Panc1 (cell line): ENCODE data around the gene CMKLR1. TPM values are rescaled to one million over a fixed set of nuclear protein-coding genes. Genes with fewer than 3 reads are reported as not detected.

ENCODE experiments used
- ATAC-seq: fragments of 200-7000 bp; cut with Tn5 transposase; 2 replicates; pipeline ENCODE4 v1.9.1; 2020; ENCODE audit warnings: mild to moderate bottlenecking, moderate library complexity
- BruUV-seq: library from RNA; stranded (reverse); fragments of 400-500 nt; replicated peaks from 2 replicates; lab custom pipeline; 2021; lab: Mats Ljungman, UMichigan
- CTCF ChIA-PET: fragments of 300-600 bp; sonication (Branson Sonifier 250); formaldehyde crosslinking; loops from one replicate; lab custom pipeline; 2022; ENCODE audit warnings: antibody characterized with exemption; lab: Charles Lee
- POLR2A ChIA-PET: fragments of 300-600 bp; sonication (Branson Sonifier 250); formaldehyde crosslinking; loops from one replicate; lab custom pipeline; 2022; ENCODE audit warnings: antibody characterized with exemption; lab: Charles Lee
- DNase-seq: peaks from one replicate; pipeline ENCODE4 v3.0.0-alpha.2; 2010; ENCODE audit warnings: low read depth, low spot score
- H3K27ac ChIP-seq: 2 replicates; pipeline ENCODE4 v1.5.1; 2011; ENCODE audit warnings: mild to moderate bottlenecking, low read length, inconsistent platforms
- H3K27me3 ChIP-seq: fragments of 200-500 bp; sonication (Bioruptor generic); 2 replicates; pipeline ENCODE4 v1.6.0; 2014; ENCODE audit warnings: low read length, inconsistent platforms; ENCODE audit not compliant: control insufficient read depth, insufficient read depth
- H3K36me3 ChIP-seq: fragments of 200-500 bp; sonication (Bioruptor generic); 2 replicates; pipeline ENCODE4 v1.5.1; 2014; ENCODE audit warnings: inconsistent platforms, mild to moderate bottlenecking, low read length, moderate library complexity; ENCODE audit not compliant: control insufficient read depth, insufficient read depth
- H3K4me1 ChIP-seq: 2 replicates; pipeline ENCODE4 v1.5.1; 2011; ENCODE audit warnings: inconsistent platforms, mild to moderate bottlenecking, low read length, moderate library complexity; ENCODE audit not compliant: control insufficient read depth, insufficient read depth
- H3K4me3 ChIP-seq, 2 experiments: 2 replicates each; pipeline ENCODE4 v1.5.1; 2011 to 2012; ENCODE audit warnings: low read depth in 2 of 2, low read length in 2 of 2, mild to moderate bottlenecking in 2 of 2, inconsistent platforms in 1 of 2, moderate library complexity in 1 of 2
- H3K9me3 ChIP-seq: fragments of 200-500 bp; sonication (Bioruptor generic); 2 replicates; pipeline ENCODE4 v1.5.1; 2014; ENCODE audit warnings: low read depth, mild to moderate bottlenecking, inconsistent platforms, low read length, moderate library complexity; ENCODE audit not compliant: control insufficient read depth, insufficient read depth
- CTCF ChIP-seq: fragments of 450-650 bp; IDR thresholded peaks from 2 replicates; pipeline ENCODE4 v1.5.1; 2017; ENCODE audit warnings: mild to moderate bottlenecking
- POLR2AphosphoS5 ChIP-seq: IDR thresholded peaks from 2 replicates; pipeline ENCODE4 v1.6.1; 2012; ENCODE audit warnings: mild to moderate bottlenecking, low read depth, low read length, moderate library complexity
- REST ChIP-seq, 2 experiments: IDR thresholded peaks; 2 replicates each; pipeline ENCODE4 v1.6.1; 2011 to 2012; ENCODE audit warnings: low read depth in 2 of 2, control low read depth in 1 of 2, low read length in 1 of 2, mild to moderate bottlenecking in 1 of 2, moderate library complexity in 1 of 2; ENCODE audit not compliant: insufficient read depth in 1 of 2
- SIN3A ChIP-seq: IDR thresholded peaks from 2 replicates; pipeline ENCODE4 v1.6.1; 2012; ENCODE audit warnings: low read depth, mild to moderate bottlenecking, low read length, moderate library complexity, borderline replicate concordance; ENCODE audit not compliant: insufficient read depth
- TCF7L2 ChIP-seq: IDR thresholded peaks from 2 replicates; pipeline ENCODE4 v1.6.1; 2011; ENCODE audit warnings: mild to moderate bottlenecking, low read depth, low read length, inconsistent platforms
- in situ Hi-C: cut with HindIII; loops from 2 replicates; pipeline ENCODE4 v1.10.0; 2016; ENCODE audit warnings: low sequenced_read_pairs, low pct_unique_long_range_greater_than_20kb
- intact Hi-C: fragments of 100-400 bp; cut with micrococcal nuclease; formaldehyde crosslinking; loops from one replicate; pipeline ENCODE4 v1.10.0; 2022; ENCODE audit not compliant: unreplicated experiment
- total RNA-seq: library from RNA; stranded (reverse); gene quantifications from one replicate; pipeline ENCODE4 v1.2.1, GENCODE V29; 2021; ENCODE audit not compliant: unreplicated experiment

The CMKLR1 gene
- total RNA-seq, 1 experiment from 2014 or later, result 0.03 TPM

DNA sequence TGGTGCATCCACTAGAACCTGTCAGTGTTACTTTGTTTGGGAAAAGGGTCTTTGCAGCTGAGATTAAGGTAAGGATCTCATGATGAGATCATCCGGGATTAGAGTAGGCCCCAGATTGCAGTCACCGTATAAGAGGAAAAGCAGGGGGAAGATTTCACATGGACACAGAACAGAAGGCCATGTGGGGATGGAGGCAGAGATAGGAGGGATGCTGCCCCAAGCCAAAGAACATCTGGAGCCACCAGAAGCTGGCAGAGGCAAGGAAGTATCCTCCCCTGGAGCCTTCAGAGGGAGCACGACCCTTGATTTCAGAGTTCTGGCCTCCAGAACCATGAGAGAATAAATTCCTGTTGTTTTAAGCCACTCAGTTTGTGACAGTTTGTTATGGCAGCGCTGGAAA is 39.6 kb downstream of the CMKLR1 start:
- no peak for TF ChIP-seq REST (IDR thresholded peaks at IDR 0.05; ENCODE audit: insufficient read depth in 1 of 2, low read depth in 2 of 2, low read length in 1 of 2)
- TF ChIP-seq POLR2AphosphoS5, result no peak
- no peak for TF ChIP-seq TCF7L2
- no peak for TF ChIP-seq SIN3A
- TF ChIP-seq CTCF, result no peak
- ChIA-PET POLR2A (interaction anchor here (0.7 kb wide), 1 partner anchor 17 kb away, joined by 3 read pairs; no protein-coding TSS in a partner anchor), CTCF (no interaction called here)
- Histone ChIP-seq H3K27me3 (0 out of 2 replicates have a peak, but pooled peaks cover under 1% of the 10 kb centered on the region), H3K4me1 (no peaks in the 10 kb centered on the region), H3K4me3 (no peak overlapping the region), H3K9me3 (no peaks in the 10 kb centered on the region), H3K36me3 (no peaks in the 10 kb centered on the region), H3K27ac (no peak overlapping the region)
- intact Hi-C loops, result no loop called here
- no TSS peak for BruUV-seq
- in situ Hi-C loops, result no loop called here
- DNase-seq, result no peak
- ATAC-seq, result no peak

DNA sequence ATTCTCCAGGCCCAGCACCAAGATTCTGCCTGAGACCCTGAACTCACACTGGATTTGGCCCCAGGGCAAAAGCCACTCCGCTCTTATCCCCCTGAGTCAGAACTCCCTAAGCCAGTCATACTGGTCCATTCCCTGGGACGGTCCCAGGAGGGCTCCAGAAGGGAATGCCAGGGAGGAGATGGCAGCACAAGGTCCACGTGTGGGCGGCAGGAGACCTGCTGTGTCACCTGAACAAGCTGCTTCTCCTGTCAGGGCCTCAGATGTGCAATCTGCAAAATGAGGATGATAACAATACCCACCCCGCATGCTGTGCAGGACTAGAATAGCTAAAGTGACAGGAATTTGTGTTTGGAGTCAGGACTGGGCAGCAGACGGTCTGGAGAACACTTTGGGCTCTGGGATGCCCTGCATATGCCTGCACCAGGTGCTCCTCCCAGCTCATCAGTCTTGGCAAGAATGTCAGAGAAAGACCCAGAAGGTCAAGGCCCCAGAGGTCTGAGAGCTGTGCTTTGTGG is 40.3 kb downstream of the CMKLR1 start:
- Histone ChIP-seq H3K4me3 (no peak overlapping the region), H3K27ac (no peak overlapping the region), H3K27me3 (peaks cover 7% of the 10 kb centered on the region; the same call in 1 of the 2 replicates), H3K9me3 (no peaks in the 10 kb centered on the region), H3K4me1 (no peaks in the 10 kb centered on the region), H3K36me3 (no peaks in the 10 kb centered on the region)
- ChIA-PET POLR2A (interaction anchor here (0.7 kb wide), 1 partner anchor 18 kb away, joined by 3 read pairs; no protein-coding TSS in a partner anchor), CTCF (no interaction called here)
- ATAC-seq (no peak), DNase-seq (no peak)
- no peak for TF ChIP-seq POLR2AphosphoS5
- no peak for TF ChIP-seq SIN3A
- TF ChIP-seq CTCF, result no peak
- no peak for TF ChIP-seq TCF7L2
- TF ChIP-seq REST (IDR thresholded peaks at IDR 0.05; ENCODE audit: insufficient read depth in 1 of 2, low read depth in 2 of 2, low read length in 1 of 2), result no peak
- no TSS peak for BruUV-seq
- intact Hi-C loops, result no loop called here
- in situ Hi-C loops, result no loop called here
